Lower lobe of right lung (tissue), 2 donors: Measurements from ENCODE around the gene MMEL1. TPM values are rescaled to one million over a fixed set of nuclear protein-coding genes. Genes with fewer than 3 reads are reported as not detected.
"Not testable (repeated sequence)": the region's sequence is repeated elsewhere in the genome, so short reads cannot be mapped to it uniquely, and the experiment has no call there.

Experiments used
- ATAC-seq, 2 donors: fragments of 200-7000 bp; cut with Tn5 transposase; one replicate each; pipeline ENCODE4 v1.9.1; 2020 to 2022; ENCODE audit warnings: mild to moderate bottlenecking in 2 of 2, moderate library complexity in 2 of 2
- DNase-seq: peaks from one replicate; pipeline ENCODE4 v3.0.0-alpha.2; 2020
- H3K27ac ChIP-seq: fragments of 200-600 bp; one replicate; pipeline ENCODE4 v1.8.0; 2022
- H3K27me3 ChIP-seq: fragments of 200-600 bp; one replicate; pipeline ENCODE4 v1.8.0; 2022; ENCODE audit warnings: low read depth
- H3K36me3 ChIP-seq: fragments of 200-600 bp; one replicate; pipeline ENCODE4 v1.8.0; 2022; ENCODE audit warnings: mild to moderate bottlenecking
- H3K4me1 ChIP-seq: fragments of 200-600 bp; one replicate; pipeline ENCODE4 v1.8.0; 2022
- H3K4me3 ChIP-seq: fragments of 200-600 bp; one replicate; pipeline ENCODE4 v1.8.0; 2022; ENCODE audit warnings: mild to moderate bottlenecking
- H3K9me3 ChIP-seq: fragments of 200-600 bp; one replicate; pipeline ENCODE4 v1.8.0; 2022
- intact Hi-C: fragments of 100-400 bp; cut with DNase I; formaldehyde crosslinking; loops from one replicate; pipeline ENCODE4 v1.11.0; 2022
- total RNA-seq: library from RNA; stranded (reverse); fragmentation: NEBNext Ultra II Directional; extraction: Animal tissue kit (Norgen Biotek cat#: 25700); gene quantifications from one replicate; pipeline ENCODE4 v1.2.1, GENCODE V29; 2021
- TF ChIP-seq, protein P1 (sequence below): fragments of 200-600 bp; IDR thresholded peaks from one replicate; pipeline ENCODE4 v1.8.0; 2022; ENCODE audit warnings: antibody characterized with exemption, mild to moderate bottlenecking
- donor health status: DM: no; HTN: yes; CAD: no; lungs with severe emphysema.

The MMEL1 gene
- total RNA-seq, 1 donor from 2014 or later = 7.6 TPM

DNA sequence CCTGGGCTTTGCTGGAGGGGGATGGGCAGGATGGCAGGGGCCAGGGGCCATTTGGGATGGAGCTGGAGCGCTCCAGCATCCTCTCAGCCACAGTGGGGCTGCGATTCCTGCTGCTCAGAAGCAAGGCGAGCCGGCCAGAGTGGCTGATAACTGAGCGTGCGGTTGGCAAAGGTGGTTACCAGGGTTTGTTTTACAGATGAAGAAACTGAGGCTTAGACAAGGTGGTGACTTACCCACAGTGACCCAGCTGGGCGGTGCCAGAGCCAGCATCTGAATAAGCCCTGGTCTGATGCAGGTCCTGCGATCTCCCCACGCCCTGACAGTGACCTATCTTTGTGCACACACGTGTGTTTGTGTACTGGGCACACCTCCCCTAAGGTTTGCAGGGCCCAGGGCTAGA lies 52.1 kb downstream of the MMEL1 start:
- Histone ChIP-seq H3K27ac (no peak overlapping the region), H3K4me3 (no peak overlapping the region), H3K4me1 (peaks cover 57% of the 10 kb centered on the region), H3K27me3 (no peaks in the 10 kb centered on the region), H3K9me3 (no peaks in the 10 kb centered on the region), H3K36me3 (no peaks in the 10 kb centered on the region)
- no peak for ATAC-seq
- intact Hi-C loops = no loop called here
- peak; percentile 45 for DNase-seq
- TF ChIP-seq, protein P1, sequence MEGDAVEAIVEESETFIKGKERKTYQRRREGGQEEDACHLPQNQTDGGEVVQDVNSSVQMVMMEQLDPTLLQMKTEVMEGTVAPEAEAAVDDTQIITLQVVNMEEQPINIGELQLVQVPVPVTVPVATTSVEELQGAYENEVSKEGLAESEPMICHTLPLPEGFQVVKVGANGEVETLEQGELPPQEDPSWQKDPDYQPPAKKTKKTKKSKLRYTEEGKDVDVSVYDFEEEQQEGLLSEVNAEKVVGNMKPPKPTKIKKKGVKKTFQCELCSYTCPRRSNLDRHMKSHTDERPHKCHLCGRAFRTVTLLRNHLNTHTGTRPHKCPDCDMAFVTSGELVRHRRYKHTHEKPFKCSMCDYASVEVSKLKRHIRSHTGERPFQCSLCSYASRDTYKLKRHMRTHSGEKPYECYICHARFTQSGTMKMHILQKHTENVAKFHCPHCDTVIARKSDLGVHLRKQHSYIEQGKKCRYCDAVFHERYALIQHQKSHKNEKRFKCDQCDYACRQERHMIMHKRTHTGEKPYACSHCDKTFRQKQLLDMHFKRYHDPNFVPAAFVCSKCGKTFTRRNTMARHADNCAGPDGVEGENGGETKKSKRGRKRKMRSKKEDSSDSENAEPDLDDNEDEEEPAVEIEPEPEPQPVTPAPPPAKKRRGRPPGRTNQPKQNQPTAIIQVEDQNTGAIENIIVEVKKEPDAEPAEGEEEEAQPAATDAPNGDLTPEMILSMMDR = no peak

DNA sequence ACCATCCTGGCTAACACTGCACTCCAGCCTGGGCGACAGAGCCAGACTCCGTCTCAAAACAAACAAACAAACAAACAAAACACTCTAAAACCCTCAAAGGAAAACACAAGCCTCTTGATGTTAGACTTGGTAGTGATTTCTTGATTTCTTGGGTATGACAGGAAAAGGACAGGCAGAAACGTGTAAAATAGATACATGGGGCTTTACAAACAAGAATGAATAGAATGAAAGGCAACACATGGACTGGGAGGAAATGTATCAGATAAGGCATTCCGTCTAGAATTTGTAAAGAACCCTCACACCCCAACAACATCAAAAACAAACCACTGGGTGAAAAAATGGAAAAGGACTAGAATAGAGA lies 54.1 kb downstream of the MMEL1 start:
- ATAC-seq (no peak), DNase-seq (no peak)
- TF ChIP-seq, protein P1 = no peak
- H3K9me3 ChIP-seq = no peaks in the 10 kb centered on the region
- H3K27ac ChIP-seq = peak overlapping the region; percentile 76
- no peaks in the 10 kb centered on the region for H3K36me3 ChIP-seq
- intact Hi-C loops = no loop called here
- no peaks in the 10 kb centered on the region for H3K27me3 ChIP-seq
- no peak overlapping the region for H3K4me3 ChIP-seq
- peaks cover 43% of the 10 kb centered on the region for H3K4me1 ChIP-seq

DNA sequence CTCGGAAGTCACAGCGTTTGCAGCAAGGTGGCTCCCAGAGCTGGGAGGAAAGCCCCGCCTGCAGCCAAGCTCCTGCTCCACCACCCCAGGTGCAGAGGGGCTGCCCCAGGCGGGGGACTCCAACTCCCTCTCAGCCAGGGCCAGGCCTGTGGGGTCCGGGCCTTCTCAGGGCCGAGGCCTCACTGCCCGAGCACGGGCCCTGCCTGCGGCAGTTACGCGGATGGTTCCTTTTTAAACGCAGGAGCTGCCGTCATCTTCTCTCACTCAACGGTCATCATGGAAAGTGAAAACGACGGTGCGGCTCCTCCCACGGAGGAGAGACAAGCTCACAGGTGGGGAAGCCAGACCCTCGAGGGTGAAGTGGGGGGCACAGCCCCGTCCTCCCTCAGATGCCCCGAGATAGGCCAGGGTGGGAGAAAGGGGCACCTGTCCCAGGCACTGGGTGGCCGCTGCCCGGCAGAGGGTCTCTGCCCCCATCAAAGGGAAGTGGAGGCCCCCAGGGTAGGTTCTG lies 55.2 kb downstream of the MMEL1 start:
- ATAC-seq (peak; percentile 3 to 4), DNase-seq (peak; percentile 48)
- H3K27me3 ChIP-seq, intact Hi-C loops, H3K36me3 ChIP-seq, H3K9me3 ChIP-seq: not testable (repeated sequence)
- Histone ChIP-seq H3K4me1 (peaks cover 36% of the 10 kb centered on the region), H3K4me3 (peak overlapping the region; percentile 31), H3K27ac (peak overlapping the region; percentile 76)

DNA sequence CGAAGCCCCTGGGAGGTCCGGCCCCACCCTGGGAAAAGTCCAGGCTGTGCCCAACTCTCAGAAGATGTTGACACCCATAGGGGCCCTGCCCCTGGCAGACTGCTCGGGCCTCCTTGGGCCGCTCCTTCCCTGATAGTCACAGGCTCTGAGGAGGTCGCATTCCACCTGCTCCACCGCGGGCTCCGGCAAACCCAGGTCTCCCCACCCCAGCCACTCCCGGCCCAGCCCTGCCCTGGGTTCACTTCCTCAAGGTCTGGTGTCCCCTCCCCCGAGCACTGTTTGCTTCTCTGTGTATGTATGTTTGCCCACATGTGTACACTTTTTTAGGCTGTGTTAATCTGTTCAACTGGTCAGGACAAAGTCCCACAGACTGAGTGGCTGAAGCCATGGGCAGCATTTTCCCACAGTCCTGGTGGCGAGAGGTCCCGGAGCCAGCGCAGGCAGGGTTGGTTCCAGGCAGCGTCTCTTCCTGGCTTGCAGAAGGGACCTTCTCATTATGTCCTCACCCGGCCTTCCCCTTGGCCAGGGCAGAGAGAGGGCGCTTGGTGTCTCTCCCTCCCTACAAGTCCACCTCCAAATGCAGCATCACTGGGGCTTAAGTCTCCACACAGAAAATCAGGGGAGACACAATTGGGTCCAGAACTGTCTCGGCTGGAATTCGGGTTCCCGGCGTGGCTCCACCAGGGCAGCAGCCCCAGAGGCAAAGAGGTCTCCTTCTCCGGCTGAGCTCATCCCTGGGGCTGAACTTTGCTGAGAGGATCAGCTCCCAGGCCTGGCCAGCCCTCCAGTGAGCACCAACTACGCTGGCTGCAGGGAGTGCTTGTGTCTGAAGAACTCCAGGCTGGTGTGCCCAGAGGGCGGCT lies 56.8 kb downstream of the MMEL1 start:
- TF ChIP-seq, protein P1 = no peak
- Histone ChIP-seq H3K4me1 (peaks cover 36% of the 10 kb centered on the region), H3K36me3 (no peaks in the 10 kb centered on the region), H3K4me3 (no peak overlapping the region), H3K27me3 (no peaks in the 10 kb centered on the region), H3K9me3 (no peaks in the 10 kb centered on the region), H3K27ac (peak overlapping the region; percentile 73)
- intact Hi-C loops = no loop called here
- peak; percentile 24 to 63 for ATAC-seq
- peak; percentile 74 for DNase-seq

DNA sequence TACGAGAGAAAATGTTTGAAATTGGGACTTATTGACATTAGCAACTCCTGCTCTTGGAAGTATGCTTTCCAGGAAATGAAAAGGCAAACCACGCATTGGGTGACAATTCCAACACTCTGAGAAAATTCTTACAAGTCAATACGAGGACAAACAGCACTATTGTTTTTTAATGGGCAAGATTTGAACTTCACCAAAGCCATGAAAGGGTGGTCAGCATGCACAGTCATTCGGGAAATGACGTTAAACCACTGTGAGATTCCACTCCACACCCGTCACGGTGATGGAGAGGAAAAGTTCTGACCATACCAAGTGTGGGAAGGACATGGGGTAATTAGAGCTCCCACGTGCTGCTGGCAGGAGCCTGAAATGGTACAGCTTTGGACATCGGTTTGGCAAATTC lies 58.5 kb downstream of the MMEL1 start:
- no peaks in the 10 kb centered on the region for H3K27me3 ChIP-seq
- peaks cover 36% of the 10 kb centered on the region for H3K4me1 ChIP-seq
- no peaks in the 10 kb centered on the region for H3K9me3 ChIP-seq
- DNase-seq (no peak), ATAC-seq (no peak)
- intact Hi-C loops = no loop called here
- H3K36me3 ChIP-seq = no peaks in the 10 kb centered on the region
- no peak overlapping the region for H3K4me3 ChIP-seq
- no peak overlapping the region for H3K27ac ChIP-seq
- TF ChIP-seq, protein P1 = no peak

DNA sequence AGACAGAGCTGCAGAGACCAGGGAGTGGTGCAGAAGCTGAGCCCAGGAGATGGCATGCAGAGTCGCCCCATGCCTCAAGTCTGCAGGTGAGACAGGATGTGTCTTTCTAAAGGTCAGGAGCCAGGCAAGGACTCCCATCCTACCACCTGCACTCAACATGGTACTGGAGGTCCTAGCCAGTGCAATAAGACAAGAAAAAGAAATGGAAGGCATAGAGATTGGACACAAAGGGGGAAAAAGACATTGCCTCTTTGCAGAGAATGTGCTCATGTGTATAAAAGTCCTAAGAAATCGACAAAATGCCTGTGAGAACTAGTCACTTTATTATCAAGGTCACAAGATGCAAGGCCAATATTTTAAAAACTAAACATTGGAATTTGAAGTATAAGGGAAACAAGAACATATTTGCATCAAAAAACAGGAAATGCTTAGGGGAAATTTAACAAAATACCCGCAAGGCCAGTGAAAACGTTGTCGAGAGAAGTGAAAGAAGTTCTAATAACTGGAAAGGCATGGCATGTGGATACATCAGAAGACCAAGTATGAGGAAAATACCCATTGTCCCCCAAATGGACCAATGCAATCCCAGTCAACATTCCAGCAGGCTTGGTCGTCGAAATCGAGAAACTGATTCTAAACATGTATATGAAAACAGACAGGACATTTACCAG lies 59.4 kb downstream of the MMEL1 start:
- intact Hi-C loops = no loop called here
- no peaks in the 10 kb centered on the region for H3K9me3 ChIP-seq
- H3K27ac ChIP-seq = no peak overlapping the region
- DNase-seq = no peak
- peaks cover 28% of the 10 kb centered on the region for H3K4me1 ChIP-seq
- no peaks in the 10 kb centered on the region for H3K36me3 ChIP-seq
- TF ChIP-seq, protein P1 = no peak
- ATAC-seq = no peak
- no peaks in the 10 kb centered on the region for H3K27me3 ChIP-seq
- no peak overlapping the region for H3K4me3 ChIP-seq
